ENCODE results near the gene GULP1. TPM values are rescaled to one million over a fixed set of nuclear protein-coding genes. Genes with fewer than 3 reads are reported as not detected.

The GULP1 gene
- total RNA-seq, 1 experiment from 2014 or later = 75.1 TPM

DNA sequence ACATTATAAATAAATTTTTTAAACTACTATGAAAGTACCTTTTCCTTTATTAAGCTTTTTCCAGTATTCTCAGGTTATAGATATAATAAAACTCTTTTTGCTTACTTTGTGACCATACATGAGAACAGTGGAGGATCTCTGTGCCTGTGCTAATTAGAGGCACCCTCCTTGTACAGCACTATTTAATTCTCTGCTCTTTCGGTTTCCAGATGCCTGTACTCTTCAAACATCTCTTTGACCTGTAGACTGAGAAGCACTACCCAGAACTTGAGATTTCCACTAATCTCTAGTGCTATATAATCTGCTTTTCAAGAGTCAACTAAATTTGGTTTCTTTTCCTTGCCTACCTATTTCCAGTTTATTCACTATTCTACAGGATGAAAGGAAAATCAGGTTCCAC, 131.1 kb downstream of the GULP1 start:
- H3K36me3 Mint-ChIP-seq = peaks cover 20% of the 10 kb centered on the region
- H3K4me3 Mint-ChIP-seq = no peak overlapping the region
- ATAC-seq (no peak), DNase-seq (ENCODE audit: low spot score) (no peak)
- TF ChIP-seq ZNF671 (CRISPR knock-in tag; IDR thresholded peaks at IDR 0.05) (no peak), CREM (CRISPR knock-in tag; IDR thresholded peaks at IDR 0.05) (no peak), NFATC4 (CRISPR knock-in tag; IDR thresholded peaks at IDR 0.05) (no peak), FOXP1 (CRISPR knock-in tag; IDR thresholded peaks at IDR 0.05; ENCODE audit: borderline replicate concordance) (no peak), SOX15 (CRISPR knock-in tag; IDR thresholded peaks at IDR 0.05) (no peak), ATF1 (CRISPR knock-in tag; IDR thresholded peaks at IDR 0.05) (no peak), SMAD3 (CRISPR knock-in tag; IDR thresholded peaks at IDR 0.05; ENCODE audit: borderline replicate concordance) (no peak), FOXJ3 (CRISPR knock-in tag; IDR thresholded peaks at IDR 0.05; ENCODE audit: borderline replicate concordance) (no peak)
- TF ChIP-seq, protein P1, sequence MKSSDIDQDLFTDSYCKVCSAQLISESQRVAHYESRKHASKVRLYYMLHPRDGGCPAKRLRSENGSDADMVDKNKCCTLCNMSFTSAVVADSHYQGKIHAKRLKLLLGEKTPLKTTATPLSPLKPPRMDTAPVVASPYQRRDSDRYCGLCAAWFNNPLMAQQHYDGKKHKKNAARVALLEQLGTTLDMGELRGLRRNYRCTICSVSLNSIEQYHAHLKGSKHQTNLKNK (CRISPR knock-in tag; IDR thresholded peaks at IDR 0.05) = no peak
- TF ChIP-seq, protein P2, sequence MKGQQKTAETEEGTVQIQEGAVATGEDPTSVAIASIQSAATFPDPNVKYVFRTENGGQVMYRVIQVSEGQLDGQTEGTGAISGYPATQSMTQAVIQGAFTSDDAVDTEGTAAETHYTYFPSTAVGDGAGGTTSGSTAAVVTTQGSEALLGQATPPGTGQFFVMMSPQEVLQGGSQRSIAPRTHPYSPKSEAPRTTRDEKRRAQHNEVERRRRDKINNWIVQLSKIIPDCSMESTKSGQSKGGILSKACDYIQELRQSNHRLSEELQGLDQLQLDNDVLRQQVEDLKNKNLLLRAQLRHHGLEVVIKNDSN (CRISPR knock-in tag; IDR thresholded peaks at IDR 0.05) = no peak
- TF ChIP-seq, protein P3, sequence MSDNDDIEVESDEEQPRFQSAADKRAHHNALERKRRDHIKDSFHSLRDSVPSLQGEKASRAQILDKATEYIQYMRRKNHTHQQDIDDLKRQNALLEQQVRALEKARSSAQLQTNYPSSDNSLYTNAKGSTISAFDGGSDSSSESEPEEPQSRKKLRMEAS (CRISPR knock-in tag; IDR thresholded peaks at IDR 0.05) = no peak
- ChIA-PET POLR2A (no interaction called here), CTCF (interaction anchor here (1.4 kb wide), 1 partner anchor 102 kb away, joined by 3 read pairs; no protein-coding TSS in a partner anchor)
- peaks cover 46% of the 10 kb centered on the region for H3K4me1 Mint-ChIP-seq
- H3K27ac Mint-ChIP-seq = no peak overlapping the region
- peaks cover 23% of the 10 kb centered on the region for H3K9me3 Mint-ChIP-seq
- no peaks in the 10 kb centered on the region for H3K27me3 Mint-ChIP-seq (ENCODE audit: low read depth)

DNA sequence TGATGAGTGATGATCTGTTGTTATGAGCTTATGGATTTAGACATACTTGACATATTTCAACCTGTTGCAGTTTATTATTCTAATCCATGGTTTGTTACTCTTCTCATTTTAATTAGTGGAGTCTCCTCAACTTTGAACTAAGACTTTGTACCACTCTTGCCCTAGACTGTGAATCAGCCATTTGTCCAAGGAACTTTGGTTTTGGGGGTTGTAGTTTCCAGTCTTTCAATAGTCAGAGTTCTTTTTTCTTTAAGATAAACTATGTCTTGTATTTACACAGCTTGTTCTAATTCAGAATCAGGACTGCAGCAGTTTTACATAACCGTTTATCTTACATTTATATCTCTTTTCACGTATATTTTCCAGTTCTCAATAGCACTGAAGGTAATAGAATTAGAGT, 133.6 kb downstream of the GULP1 start:
- ATAC-seq (no peak), DNase-seq (ENCODE audit: low spot score) (no peak)
- Mint-ChIP-seq H3K27me3 (ENCODE audit: low read depth) (no peaks in the 10 kb centered on the region), H3K4me3 (no peak overlapping the region), H3K27ac (no peak overlapping the region), H3K9me3 (peaks cover 7% of the 10 kb centered on the region), H3K4me1 (peaks cover 51% of the 10 kb centered on the region), H3K36me3 (peaks cover 9% of the 10 kb centered on the region)
- CTCF ChIA-PET = no interaction called here
- POLR2A ChIA-PET = no interaction called here
- TF ChIP-seq SP1 (CRISPR knock-in tag; conservative IDR thresholded peaks at IDR 0.05) (no peak), ZNF423 (CRISPR knock-in tag; IDR thresholded peaks at IDR 0.05) (no peak), ZNF219 (CRISPR knock-in tag; IDR thresholded peaks at IDR 0.05; ENCODE audit: borderline replicate concordance) (no peak), EMX1 (CRISPR knock-in tag; IDR thresholded peaks at IDR 0.05) (no peak), CREM (CRISPR knock-in tag; IDR thresholded peaks at IDR 0.05) (no peak), ESRRA (CRISPR knock-in tag; IDR thresholded peaks at IDR 0.05; ENCODE audit: borderline replicate concordance) (no peak), KAT7 (CRISPR knock-in tag; IDR thresholded peaks at IDR 0.05; ENCODE audit: borderline replicate concordance) (no peak), NR1H2 (CRISPR knock-in tag; IDR thresholded peaks at IDR 0.05) (no peak), SMAD3 (CRISPR knock-in tag; IDR thresholded peaks at IDR 0.05; ENCODE audit: borderline replicate concordance) (no peak), JUN (CRISPR knock-in tag; IDR thresholded peaks at IDR 0.05) (no peak), SMAD4 (CRISPR knock-in tag; IDR thresholded peaks at IDR 0.05) (no peak), CREB1 (CRISPR knock-in tag; IDR thresholded peaks at IDR 0.05) (no peak), ZNF263 (CRISPR knock-in tag; IDR thresholded peaks at IDR 0.05; ENCODE audit: low read depth) (no peak)
- TF ChIP-seq, protein P4, sequence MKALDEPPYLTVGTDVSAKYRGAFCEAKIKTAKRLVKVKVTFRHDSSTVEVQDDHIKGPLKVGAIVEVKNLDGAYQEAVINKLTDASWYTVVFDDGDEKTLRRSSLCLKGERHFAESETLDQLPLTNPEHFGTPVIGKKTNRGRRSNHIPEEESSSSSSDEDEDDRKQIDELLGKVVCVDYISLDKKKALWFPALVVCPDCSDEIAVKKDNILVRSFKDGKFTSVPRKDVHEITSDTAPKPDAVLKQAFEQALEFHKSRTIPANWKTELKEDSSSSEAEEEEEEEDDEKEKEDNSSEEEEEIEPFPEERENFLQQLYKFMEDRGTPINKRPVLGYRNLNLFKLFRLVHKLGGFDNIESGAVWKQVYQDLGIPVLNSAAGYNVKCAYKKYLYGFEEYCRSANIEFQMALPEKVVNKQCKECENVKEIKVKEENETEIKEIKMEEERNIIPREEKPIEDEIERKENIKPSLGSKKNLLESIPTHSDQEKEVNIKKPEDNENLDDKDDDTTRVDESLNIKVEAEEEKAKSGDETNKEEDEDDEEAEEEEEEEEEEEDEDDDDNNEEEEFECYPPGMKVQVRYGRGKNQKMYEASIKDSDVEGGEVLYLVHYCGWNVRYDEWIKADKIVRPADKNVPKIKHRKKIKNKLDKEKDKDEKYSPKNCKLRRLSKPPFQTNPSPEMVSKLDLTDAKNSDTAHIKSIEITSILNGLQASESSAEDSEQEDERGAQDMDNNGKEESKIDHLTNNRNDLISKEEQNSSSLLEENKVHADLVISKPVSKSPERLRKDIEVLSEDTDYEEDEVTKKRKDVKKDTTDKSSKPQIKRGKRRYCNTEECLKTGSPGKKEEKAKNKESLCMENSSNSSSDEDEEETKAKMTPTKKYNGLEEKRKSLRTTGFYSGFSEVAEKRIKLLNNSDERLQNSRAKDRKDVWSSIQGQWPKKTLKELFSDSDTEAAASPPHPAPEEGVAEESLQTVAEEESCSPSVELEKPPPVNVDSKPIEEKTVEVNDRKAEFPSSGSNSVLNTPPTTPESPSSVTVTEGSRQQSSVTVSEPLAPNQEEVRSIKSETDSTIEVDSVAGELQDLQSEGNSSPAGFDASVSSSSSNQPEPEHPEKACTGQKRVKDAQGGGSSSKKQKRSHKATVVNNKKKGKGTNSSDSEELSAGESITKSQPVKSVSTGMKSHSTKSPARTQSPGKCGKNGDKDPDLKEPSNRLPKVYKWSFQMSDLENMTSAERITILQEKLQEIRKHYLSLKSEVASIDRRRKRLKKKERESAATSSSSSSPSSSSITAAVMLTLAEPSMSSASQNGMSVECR (CRISPR knock-in tag; IDR thresholded peaks at IDR 0.05; ENCODE audit: borderline replicate concordance) = no peak
- TF ChIP-seq, protein P5, sequence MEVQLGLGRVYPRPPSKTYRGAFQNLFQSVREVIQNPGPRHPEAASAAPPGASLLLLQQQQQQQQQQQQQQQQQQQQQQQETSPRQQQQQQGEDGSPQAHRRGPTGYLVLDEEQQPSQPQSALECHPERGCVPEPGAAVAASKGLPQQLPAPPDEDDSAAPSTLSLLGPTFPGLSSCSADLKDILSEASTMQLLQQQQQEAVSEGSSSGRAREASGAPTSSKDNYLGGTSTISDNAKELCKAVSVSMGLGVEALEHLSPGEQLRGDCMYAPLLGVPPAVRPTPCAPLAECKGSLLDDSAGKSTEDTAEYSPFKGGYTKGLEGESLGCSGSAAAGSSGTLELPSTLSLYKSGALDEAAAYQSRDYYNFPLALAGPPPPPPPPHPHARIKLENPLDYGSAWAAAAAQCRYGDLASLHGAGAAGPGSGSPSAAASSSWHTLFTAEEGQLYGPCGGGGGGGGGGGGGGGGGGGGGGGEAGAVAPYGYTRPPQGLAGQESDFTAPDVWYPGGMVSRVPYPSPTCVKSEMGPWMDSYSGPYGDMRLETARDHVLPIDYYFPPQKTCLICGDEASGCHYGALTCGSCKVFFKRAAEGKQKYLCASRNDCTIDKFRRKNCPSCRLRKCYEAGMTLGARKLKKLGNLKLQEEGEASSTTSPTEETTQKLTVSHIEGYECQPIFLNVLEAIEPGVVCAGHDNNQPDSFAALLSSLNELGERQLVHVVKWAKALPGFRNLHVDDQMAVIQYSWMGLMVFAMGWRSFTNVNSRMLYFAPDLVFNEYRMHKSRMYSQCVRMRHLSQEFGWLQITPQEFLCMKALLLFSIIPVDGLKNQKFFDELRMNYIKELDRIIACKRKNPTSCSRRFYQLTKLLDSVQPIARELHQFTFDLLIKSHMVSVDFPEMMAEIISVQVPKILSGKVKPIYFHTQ (CRISPR knock-in tag; IDR thresholded peaks at IDR 0.05) = no peak

Measured in WTC11 (cell line).